ENCODE measurements around the gene ARHGAP23.

Gene ARHGAP23

GRCh38 chr17:38561416-38562214 is 133.4 kb downstream of the ARHGAP23 start:
- 0 out of 2 replicates have a peak, but pooled peaks cover 7% of the 10 kb centered on the region for H3F3A ChIP-seq (ENCODE audit: insufficient read depth)
- no peaks in the 10 kb centered on the region for H4K20me1 ChIP-seq (ENCODE audit: low read depth, low read length)
- no peak overlapping the region for H2AFZ ChIP-seq (ENCODE audit: low read depth, low read length, severe bottlenecking)
- no peak overlapping the region for H3K9ac ChIP-seq (ENCODE audit: low read length)
- no peaks in the 10 kb centered on the region for H3K27me3 ChIP-seq (ENCODE audit: low read length)
- no peaks in the 10 kb centered on the region for H3K36me3 ChIP-seq (ENCODE audit: low read length)
- H3K27ac ChIP-seq (ENCODE audit: low read depth, low read length): no peak overlapping the region
- no peaks in the 10 kb centered on the region for H3K9me3 ChIP-seq (ENCODE audit: insufficient read depth, low read length)
- H3K79me2 ChIP-seq (ENCODE audit: insufficient read depth, low read length): no peaks in the 10 kb centered on the region
- H3K9me2 ChIP-seq (replicated peaks; ENCODE audit: insufficient read depth, low read length): no peaks in the 10 kb centered on the region
- TF ChIP-seq EZH2phosphoT487 (conservative IDR thresholded peaks at IDR 0.05; ENCODE audit: low read length) (no peak), CTCF (IDR thresholded peaks at IDR 0.05; ENCODE audit: insufficient read depth, low read length, poor library complexity, severe bottlenecking) (no peak)
- H3K4me2 ChIP-seq (ENCODE audit: low read depth, low read length, poor library complexity, severe bottlenecking): no peak overlapping the region
- H3K4me3 ChIP-seq (ENCODE audit: insufficient read depth, low read length, poor library complexity, severe bottlenecking): no peak overlapping the region
